Stimulated activated naive CD4-positive, alpha-beta T cell treated with Interleukin-2 at 50 U/mL for 16 hours (primary cell): ENCODE measurements around the gene TRAPPC6A.
A peak's percentile ranks its signal among the peaks of the same experiment; 100 is the strongest.
"Not testable (repeated sequence)": the region's sequence is repeated elsewhere in the genome, so short reads cannot be mapped to it uniquely, and the experiment has no call there.

Experiments used
- DNase-seq: peaks from one replicate; lab custom pipeline; 2025; lab: John Stamatoyannopoulos, UW

The TRAPPC6A gene

GRCh38 chr19:45130888-45131615 is 47.0 kb downstream of the TRAPPC6A start:
- peak; percentile 6 for DNase-seq

- no peak for DNase-seq
Measured at GRCh38 chr19:45130236-45130635, 47.8 kb downstream of the TRAPPC6A start.

DNA sequence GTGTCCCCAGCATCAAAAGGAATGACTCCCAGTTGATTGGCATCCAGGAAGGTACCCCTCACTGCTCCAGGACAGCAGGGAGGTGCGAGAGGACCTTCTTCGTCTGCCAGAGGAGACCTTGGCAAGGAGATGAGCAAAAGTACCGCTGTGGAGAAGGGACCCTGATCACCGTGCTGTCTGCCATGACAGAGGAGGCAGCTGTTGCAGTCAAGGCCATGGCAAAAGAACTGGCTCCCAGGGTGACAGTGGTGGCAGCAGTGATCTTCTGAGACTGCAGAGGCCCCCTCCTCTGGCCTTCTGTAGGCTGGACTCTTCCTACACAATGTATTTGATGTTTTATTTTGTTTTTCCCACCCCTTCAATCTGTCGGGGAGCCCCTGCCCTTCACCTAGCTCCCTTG is 49.2 kb downstream of the TRAPPC6A start:
- no peak for DNase-seq

- no peak for DNase-seq
Measured at GRCh38 chr19:45128146-45128545, 49.9 kb downstream of the TRAPPC6A start.

DNA sequence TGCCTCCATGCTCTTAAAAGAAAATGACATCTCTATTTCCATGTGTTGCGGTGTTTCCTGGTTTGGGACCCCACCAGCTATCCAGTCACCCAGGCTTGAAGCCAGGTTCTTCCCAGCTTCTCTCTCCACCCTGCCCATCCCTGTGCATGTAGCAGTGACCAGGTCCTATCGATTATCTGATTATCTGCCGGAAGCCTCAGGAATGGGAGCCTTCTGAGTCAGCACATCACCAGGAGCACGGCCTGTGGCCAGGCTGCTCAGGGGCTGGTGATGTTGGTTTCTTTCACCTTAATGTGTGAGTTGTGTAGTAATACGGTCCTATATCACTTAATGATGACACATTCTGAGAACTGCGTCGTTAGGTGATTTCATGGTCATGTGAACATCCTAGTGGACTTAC is 51.4 kb downstream of the TRAPPC6A start:
- DNase-seq, result no peak

DNA sequence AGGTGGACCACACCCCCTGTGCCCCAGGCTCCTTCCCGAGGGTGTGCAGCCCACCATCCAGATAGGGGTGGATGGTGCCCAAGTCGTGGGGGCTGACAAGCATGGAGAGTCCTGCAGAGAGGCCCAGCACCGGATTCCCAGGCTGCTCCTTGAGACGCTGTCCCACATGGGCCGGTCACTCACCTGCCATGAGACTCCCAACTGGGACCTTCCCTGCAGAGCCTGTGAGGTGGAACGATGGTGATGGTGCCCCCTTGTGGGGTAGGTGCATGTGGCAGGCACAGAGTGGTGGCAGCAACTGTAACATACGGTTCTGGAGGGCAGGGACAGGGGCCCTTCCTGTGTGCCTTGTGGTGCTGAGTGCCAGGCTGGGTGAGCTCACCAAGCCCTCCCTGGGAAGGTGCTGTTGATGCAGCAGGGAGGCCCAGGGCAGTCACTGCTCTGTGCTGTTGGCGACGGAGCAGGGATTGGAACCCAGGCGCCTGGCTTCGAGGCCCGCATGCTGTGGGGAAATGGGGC is 52.0 kb downstream of the TRAPPC6A start:
- peak; percentile 50 for DNase-seq

- DNase-seq, result no peak
Measured at GRCh38 chr19:45125360-45125759, 52.7 kb downstream of the TRAPPC6A start.

GRCh38 chr19:45124021-45124420 is 54.0 kb downstream of the TRAPPC6A start:
- DNase-seq, result no peak

DNA sequence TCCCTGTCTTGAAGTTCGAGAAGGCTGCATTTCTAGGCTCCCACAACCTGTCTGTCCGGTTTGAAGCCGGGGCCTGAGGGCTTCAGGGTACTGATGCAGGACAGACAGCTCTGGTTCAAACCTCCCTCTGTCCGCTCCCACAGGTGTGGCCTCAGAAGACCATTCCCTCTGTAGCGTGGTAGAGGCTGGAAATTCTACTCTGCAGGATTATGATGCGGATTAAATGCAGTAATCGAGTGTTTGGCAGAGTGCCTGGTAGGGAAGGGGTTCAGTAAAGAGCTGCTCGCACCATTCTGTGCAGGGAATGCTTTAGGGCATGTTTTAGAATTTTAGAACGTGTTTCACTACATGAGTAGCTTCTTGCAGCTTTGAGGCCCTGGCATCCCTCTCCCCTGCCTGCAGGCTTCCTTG is 54.6 kb downstream of the TRAPPC6A start:
- DNase-seq, result no peak

DNA sequence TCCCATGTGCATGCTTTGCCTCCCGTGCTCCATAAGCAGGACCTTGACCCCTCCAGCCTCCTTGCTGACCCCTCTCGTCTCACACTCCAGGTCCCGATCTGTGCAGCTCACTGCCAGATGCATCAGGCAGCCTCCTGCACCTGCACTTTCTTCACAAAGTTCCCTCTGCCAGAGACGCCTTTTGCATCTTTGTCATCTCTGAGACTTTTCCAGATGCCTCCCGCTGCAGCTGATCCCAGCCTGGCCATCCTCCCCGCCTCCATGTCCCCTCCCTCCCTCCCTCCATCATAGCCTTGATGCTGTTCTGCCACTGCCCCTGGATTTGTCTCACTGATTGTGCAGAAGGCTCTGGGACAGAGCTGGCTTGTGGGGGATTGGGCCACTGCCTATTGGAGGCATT is 55.2 kb downstream of the TRAPPC6A start:
- no peak for DNase-seq

GRCh38 chr19:45121827-45122345 is 56.2 kb downstream of the TRAPPC6A start:
- DNase-seq, result no peak

DNA sequence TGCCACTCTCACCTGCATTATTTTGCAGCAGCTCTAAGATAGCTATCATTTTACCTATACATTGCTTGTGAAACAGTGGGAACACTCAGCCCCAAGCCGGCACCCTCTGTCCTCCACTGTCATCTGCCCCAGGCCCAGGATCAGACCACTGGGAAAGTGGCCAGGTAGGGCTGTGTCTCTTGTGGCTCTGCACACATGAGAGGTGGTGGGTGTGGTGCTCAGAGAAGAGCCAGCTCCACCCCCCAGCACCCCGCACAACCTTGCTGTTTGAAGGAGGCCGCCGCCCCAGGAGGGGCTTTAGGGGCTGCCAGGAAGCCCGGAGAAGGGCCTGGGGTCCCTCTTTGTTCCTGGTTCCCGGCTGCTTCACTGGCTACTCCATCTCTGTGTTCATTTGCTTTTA is 58.5 kb downstream of the TRAPPC6A start:
- no peak for DNase-seq

DNA sequence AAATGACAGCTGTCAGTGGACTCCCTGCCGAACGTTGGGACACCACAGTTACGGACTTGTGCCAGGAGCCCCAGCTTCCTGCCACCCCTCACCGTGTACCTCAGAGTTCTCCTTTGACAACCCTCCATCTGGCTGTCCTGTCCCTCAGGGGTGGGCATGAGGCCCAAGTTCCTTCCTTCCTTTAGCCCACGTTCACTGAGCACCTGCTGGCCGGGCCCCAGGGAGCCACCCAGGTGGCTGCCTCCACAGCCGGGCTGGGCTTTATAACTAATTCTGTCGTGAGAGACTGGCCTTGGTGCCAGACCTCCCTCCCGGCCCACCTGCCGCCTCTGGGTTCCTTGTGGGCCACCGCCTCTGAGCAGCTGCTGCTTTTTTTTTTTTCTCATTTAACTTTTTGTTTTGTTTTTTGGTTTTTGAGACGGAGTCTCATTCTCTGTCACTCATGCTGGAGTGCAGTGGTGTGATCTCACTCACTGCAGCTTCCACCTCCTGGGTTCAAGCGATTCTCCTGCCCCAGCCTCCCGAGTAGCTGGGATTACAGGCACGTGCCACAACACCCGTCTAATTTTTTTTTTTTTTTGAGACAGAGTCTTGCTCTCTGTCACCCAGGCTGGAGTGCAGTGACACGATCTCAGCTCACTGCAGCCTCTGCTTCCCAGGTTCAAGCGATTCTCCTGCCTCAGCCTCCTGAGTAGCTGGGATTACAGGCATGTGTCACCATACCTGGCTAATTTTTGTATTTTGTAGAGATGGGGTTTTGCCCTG is 59.3 kb downstream of the TRAPPC6A start:
- not testable (repeated sequence) for DNase-seq

DNA sequence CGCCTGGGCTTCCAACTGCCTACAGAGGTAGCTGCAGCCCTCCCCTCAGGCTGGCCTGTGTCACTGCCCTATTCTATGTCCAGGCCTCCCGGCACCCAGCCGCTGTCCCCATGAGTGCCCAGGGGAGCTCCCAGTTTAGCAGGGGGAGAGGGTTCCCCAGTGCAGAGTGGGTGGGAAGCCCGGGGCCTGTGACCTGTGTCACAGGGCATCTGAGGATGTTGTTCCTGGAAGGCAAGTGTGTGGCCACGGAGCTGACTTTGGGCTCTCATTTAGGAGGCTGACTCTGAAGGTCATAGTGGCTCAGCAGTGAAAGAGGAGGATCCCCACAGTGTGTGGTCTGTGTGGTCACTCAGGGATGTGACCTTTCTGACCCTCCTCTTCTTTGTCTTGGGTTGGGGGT is 59.9 kb downstream of the TRAPPC6A start:
- DNase-seq, result no peak

- no peak for DNase-seq
Measured at GRCh38 chr19:45117671-45118070, 60.4 kb downstream of the TRAPPC6A start.

DNA sequence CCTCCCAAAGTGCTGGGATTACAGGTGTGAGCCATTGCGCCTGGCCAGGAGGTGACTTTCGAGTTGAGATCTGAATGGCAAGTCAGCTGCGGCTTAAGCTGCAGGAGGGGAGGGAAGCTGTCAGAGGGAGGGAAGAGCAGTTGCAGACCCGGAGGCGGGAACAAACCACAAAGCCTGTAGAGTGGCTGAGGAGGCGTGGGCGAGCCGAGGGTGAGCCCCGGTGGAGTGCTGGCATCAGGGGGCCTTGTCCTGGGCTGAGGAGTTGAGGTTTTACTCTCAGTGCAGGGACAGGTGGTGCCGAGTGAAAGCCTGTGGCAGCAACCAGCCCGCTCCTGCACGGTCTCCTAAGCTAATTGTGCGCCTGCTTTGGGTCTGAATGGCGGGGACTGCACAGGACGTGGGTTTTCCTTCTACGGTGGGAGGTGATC is 60.9 kb downstream of the TRAPPC6A start:
- peak; percentile 58 for DNase-seq

DNA sequence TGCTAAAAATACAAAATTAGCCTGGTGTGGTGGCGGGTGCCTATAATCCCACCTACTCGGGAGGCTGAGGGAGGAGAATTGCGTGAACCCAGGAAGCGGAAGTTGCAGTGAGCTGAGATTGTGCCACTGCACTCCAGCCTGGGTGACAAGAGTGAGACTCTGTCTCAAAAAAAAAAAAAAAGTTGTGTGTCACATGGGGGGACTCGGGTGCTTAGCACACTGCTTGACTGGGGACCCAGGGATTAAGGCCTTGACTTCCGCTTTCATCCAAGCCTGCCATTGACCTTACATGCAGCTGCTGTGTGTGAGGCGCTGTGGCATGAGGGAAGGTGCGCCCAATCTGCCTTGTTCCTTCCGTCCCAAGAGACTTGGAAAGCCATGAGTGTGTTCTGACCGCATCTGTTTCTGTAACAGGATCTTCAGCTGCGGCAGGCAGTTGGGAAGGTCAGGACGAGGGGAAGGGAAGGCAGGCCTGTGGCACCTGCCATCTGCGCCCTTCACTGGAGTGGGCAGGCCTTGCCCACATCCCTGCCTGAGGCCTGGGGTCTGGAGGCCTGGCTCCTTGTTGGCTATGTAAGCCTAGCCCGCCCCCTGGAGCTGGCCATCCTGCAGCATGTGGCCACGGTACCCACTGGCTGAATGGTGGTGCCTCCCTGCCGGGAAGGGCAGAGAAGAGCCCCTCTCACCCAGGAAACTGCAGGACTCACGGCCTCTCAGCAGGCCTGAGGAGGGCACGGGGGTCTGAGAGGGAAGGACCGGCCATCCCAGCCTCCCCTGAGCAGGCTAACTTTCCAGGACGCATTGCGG is 62.0 kb downstream of the TRAPPC6A start:
- DNase-seq, result no peak

- no peak for DNase-seq
Measured at GRCh38 chr19:45114116-45114515, 63.9 kb downstream of the TRAPPC6A start.

DNA sequence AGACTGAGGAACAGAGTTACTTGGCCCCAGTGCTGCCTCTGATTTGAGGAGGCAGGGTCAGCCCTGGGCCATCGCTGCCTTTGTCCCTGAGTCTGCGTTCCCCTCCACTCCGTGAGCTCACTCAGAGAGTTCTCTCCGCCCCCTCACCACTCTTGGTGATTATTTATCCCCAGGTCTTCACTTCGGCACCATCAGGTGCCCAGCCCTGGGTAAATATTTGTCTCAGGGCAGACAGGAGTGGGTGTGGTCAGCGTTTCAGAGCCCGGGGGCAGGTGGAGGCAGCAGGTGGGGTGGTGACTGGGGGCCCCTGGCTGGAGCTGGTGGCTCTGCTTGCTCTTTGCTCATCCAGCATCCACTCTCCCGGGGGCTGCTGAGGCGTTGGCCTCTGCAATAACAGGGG is 64.4 kb downstream of the TRAPPC6A start:
- no peak for DNase-seq
